GM15510 (cell line): ENCODE data around the gene CTIF.

Source experiments
- POLR2A ChIP-seq: IDR thresholded peaks from 3 replicates; pipeline ENCODE4 v1.6.1; 2011; ENCODE audit warnings: borderline replicate concordance; ENCODE audit not compliant: insufficient read length; ENCODE audit errors: extremely low read depth

Gene CTIF

DNA sequence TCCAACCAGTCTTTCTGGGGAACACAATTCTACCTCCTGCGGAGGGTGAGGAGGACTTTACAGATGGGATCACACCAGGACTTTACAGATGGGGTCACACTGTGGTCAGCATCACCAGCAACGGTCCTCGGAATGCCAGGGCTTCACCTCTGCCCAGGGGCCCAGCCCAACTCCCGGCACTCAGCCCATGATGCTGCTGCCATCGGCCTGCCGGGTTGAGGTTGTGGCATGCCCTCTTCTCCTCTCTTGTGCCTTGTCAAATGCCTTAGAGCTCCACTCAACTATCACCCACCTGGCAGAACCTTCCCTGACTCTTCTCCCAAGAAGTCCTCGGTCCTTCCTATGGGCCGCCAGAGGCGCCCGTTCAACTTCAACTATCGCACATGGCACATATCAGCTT, 166.7 kb downstream of the CTIF start:
- TF ChIP-seq POLR2A: no peak

DNA sequence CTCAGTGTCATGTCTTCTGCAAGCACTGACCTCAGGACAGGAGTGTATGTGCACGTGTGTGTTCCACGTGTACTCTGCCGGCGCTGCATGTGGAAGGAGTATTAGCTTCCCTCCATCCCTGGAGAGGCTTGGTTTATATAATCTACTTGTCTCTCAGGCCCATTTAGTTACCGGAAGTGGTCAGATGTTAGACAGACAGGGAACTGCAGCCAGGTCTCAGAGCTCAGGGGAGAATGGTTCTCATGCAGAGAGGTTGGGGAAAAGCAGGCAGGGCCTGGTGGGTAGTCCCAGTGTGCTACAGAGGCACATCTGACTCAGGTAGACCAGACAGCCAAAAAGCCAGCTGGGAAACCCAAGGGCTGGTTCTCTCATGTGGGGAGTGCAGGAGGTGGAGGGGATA, 167.9 kb downstream of the CTIF start:
- TF ChIP-seq POLR2A: no peak

DNA sequence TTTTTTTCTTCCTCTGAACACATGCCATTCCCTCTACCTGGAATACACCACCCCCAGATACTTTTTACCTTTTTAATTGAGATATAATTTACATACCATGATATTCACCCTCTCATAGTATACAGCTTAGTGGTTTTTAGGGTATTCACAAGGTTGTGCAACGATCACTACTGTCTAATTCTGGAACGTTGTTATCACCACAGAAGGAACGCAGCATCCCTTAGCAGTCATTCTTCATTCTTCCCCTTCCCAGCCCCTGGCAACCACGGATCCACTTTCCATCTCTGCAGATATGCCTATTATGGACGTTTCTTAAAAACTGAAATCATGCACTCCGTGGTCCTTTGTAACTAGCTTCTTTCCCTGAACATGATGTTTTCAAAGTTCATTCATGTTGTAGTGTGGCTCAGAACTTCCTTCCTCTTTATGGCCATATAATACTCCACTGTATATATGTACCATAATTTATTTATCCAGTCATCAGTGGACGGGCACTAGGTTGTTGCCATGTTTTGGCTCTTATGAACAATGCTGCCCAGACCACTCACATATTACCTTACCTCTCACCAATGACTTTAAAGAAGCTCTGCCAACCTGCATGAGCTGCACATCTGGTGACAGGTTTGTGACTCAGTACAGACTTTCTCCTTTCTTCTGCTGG, 168.9 kb downstream of the CTIF start:
- TF ChIP-seq POLR2A: no peak

GRCh38 chr18:48708807-48709206, 170.0 kb downstream of the CTIF start:
- no peak for TF ChIP-seq POLR2A

GRCh38 chr18:48709371-48710062, 170.7 kb downstream of the CTIF start:
- no peak for TF ChIP-seq POLR2A

- TF ChIP-seq POLR2A: no peak
Observed at GRCh38 chr18:48711651-48712486, 173.0 kb downstream of the CTIF start.

GRCh38 chr18:48713309-48713708, 174.5 kb downstream of the CTIF start:
- TF ChIP-seq POLR2A: no peak

DNA sequence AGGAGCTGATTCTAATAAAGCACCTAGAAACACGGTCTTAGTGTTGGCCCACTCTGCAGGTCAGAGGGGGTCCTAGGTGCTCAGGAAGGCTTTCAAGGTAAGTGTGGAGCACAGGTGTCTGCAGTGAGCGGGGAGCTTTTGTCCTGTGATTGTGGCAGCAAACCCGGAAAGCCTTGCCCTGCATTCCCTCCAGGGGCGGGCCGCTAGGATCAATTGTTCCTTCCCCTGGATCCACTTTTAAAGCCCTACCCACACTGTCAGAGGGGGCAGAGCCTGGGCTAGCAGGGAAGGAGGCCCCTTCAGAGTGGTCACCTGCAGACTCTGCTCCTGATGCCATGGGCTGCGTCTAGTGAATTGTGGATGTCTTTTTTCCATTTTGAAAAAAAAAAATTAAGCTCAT, 176.0 kb downstream of the CTIF start:
- no peak for TF ChIP-seq POLR2A

DNA sequence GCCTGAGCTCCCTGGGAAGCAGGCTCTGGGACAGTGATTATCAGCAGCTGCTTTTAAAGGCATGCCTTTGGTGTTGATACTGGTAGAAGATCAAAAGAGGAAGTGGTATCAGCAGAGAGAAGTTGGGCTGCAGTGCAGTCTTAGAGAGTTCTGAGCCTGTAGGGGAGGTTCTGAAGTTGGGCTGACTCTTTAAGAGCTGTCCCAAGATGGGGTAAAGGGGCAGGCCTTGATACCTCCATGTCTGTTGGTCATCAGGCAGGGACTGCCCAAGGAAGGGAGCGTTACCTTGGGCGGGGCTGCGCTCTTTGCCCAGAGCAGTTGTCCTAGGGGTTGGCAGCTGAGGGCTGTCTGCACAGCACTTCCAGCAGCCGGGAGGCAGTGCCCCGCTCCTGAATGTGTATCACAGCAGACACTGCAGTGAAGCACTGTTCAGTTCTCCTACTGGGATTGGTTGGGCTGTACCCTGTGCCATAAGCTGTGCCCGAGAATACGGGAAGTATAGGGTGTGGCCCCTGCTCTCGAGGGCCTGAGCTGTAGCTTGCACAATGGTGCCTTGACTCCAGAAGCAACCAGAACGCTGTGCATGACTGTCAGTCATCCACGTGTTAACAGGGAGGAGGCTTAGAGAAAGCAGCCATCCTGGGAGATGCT, 177.0 kb downstream of the CTIF start:
- TF ChIP-seq POLR2A: no peak

DNA sequence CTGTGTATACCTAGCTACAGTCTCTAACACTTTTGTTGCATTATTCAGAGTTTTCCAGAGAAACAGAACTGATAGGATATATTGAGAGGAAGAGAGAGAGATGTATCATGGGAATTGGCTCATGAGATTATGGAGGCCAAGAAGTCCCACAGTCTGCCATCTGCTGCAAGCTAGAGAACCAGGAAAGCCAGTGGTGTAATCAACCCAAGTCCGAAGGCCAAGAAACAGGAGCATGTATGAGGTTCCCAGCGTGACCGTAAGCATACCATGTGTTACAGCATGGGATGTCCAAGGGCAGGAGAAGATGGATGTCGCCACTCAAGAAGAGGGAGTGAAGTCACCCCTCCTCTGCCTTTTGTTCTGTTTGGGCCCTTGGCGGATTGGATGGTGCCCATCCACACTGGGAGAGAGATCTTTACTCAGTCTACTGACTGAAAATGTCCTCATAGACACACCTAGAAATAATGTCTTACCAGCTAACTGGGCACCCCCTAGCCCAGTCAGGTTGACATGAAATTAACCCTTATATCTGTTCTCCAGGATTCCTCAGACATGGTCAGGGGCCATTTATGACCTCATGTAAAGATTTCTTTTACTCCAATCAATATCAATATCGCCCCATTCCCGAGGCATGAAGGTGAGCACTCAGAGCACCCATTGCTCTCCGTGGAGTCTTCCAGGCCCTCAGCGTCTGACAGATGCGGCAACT, 179.6 kb downstream of the CTIF start:
- no peak for TF ChIP-seq POLR2A

GRCh38 chr18:48719388-48719787, 180.6 kb downstream of the CTIF start:
- TF ChIP-seq POLR2A: no peak

DNA sequence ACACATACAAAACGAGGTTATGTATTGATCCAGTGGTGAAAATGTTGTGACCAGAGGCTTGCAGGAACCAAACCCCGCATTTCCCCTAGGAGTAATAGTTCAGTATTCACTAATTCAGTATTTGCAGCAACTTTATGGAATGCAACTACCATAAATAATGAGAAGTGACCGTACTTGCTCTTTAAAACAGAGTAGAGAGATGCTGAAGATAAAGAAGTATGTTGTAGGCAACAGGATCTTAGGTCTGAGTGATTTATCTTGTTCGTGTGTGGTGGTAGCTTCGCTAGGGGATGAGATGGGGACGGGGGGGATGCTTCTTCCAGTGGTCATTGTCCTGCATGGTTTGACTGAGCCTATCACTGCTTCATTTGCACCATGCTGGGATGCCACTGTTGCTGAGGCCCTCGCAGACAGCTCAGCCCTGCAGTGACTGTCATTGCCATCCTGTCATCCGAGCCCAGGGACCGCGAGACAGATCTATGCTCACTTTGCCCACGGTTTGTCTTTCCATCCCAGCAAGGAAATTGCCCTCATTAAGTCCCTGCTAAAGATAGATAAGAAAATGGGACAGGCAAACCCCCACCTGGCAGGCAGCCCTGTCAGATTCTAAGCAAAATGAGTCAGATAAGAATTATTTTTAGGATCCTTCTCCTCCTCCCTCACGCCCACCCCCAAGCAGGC, 181.3 kb downstream of the CTIF start:
- TF ChIP-seq POLR2A: no peak

DNA sequence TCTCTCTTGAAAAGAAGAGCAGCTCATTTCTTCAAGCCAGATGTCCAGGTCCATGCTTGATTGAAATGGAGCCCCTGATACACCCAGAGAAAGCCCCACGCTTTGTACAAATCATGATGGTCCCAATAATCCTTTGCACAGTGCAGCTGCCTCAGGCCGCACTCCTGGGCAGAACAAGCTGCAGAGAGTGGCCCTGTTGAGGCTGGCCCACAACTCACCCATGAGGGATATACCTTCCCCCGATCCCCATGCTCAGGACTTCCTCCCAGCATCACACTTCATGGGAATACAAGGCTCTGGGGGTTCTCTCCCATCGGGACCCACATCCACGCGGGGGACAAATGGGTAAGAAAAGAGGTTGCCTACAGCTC, 181.8 kb downstream of the CTIF start:
- no peak for TF ChIP-seq POLR2A

DNA sequence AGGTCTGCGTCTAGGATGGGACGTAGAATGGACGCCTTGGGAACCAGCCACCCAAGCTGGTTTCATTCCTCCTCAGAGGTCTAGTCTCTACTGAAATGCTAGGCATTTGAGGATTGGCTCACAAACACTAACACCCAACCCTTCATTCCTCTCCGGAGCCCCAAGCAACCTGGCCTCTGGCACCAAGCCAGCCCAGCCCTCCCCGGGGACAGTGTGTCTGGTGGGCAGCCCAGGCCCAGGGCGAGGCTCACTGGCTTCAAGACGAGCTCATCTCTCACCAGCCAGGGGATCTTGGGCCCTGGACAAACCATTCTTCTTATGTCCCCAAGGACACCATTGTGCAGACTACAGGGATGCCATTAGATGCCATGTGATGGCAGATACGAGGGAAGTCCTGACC, 182.5 kb downstream of the CTIF start:
- no peak for TF ChIP-seq POLR2A
